Panc1 (cell line): Measurements from ENCODE around the gene PLA2G2D. TPM values are rescaled to one million over a fixed set of nuclear protein-coding genes. Genes with fewer than 3 reads are reported as not detected.

Experiments
- ATAC-seq: fragments of 200-7000 bp; cut with Tn5 transposase; 2 replicates; pipeline ENCODE4 v1.9.1; 2020; ENCODE audit warnings: mild to moderate bottlenecking, moderate library complexity
- BruUV-seq: library from RNA; stranded (reverse); fragments of 400-500 nt; replicated peaks from 2 replicates; lab custom pipeline; 2021; lab: Mats Ljungman, UMichigan
- CTCF ChIA-PET: fragments of 300-600 bp; sonication (Branson Sonifier 250); formaldehyde crosslinking; loops from one replicate; lab custom pipeline; 2022; ENCODE audit warnings: antibody characterized with exemption; lab: Charles Lee
- POLR2A ChIA-PET: fragments of 300-600 bp; sonication (Branson Sonifier 250); formaldehyde crosslinking; loops from one replicate; lab custom pipeline; 2022; ENCODE audit warnings: antibody characterized with exemption; lab: Charles Lee
- DNase-seq: peaks from one replicate; pipeline ENCODE4 v3.0.0-alpha.2; 2010; ENCODE audit warnings: low read depth, low spot score
- H3K27ac ChIP-seq: 2 replicates; pipeline ENCODE4 v1.5.1; 2011; ENCODE audit warnings: mild to moderate bottlenecking, low read length, inconsistent platforms
- H3K27me3 ChIP-seq: fragments of 200-500 bp; sonication (Bioruptor generic); 2 replicates; pipeline ENCODE4 v1.6.0; 2014; ENCODE audit warnings: low read length, inconsistent platforms; ENCODE audit not compliant: control insufficient read depth, insufficient read depth
- H3K36me3 ChIP-seq: fragments of 200-500 bp; sonication (Bioruptor generic); 2 replicates; pipeline ENCODE4 v1.5.1; 2014; ENCODE audit warnings: inconsistent platforms, mild to moderate bottlenecking, low read length, moderate library complexity; ENCODE audit not compliant: control insufficient read depth, insufficient read depth
- H3K4me1 ChIP-seq: 2 replicates; pipeline ENCODE4 v1.5.1; 2011; ENCODE audit warnings: inconsistent platforms, mild to moderate bottlenecking, low read length, moderate library complexity; ENCODE audit not compliant: control insufficient read depth, insufficient read depth
- H3K4me3 ChIP-seq, 2 experiments: 2 replicates each; pipeline ENCODE4 v1.5.1; 2011 to 2012; ENCODE audit warnings: low read depth in 2 of 2, low read length in 2 of 2, mild to moderate bottlenecking in 2 of 2, inconsistent platforms in 1 of 2, moderate library complexity in 1 of 2
- H3K9me3 ChIP-seq: fragments of 200-500 bp; sonication (Bioruptor generic); 2 replicates; pipeline ENCODE4 v1.5.1; 2014; ENCODE audit warnings: low read depth, mild to moderate bottlenecking, inconsistent platforms, low read length, moderate library complexity; ENCODE audit not compliant: control insufficient read depth, insufficient read depth
- CTCF ChIP-seq: fragments of 450-650 bp; IDR thresholded peaks from 2 replicates; pipeline ENCODE4 v1.5.1; 2017; ENCODE audit warnings: mild to moderate bottlenecking
- POLR2AphosphoS5 ChIP-seq: IDR thresholded peaks from 2 replicates; pipeline ENCODE4 v1.6.1; 2012; ENCODE audit warnings: mild to moderate bottlenecking, low read depth, low read length, moderate library complexity
- REST ChIP-seq, 2 experiments: IDR thresholded peaks; 2 replicates each; pipeline ENCODE4 v1.6.1; 2011 to 2012; ENCODE audit warnings: low read depth in 2 of 2, control low read depth in 1 of 2, low read length in 1 of 2, mild to moderate bottlenecking in 1 of 2, moderate library complexity in 1 of 2; ENCODE audit not compliant: insufficient read depth in 1 of 2
- SIN3A ChIP-seq: IDR thresholded peaks from 2 replicates; pipeline ENCODE4 v1.6.1; 2012; ENCODE audit warnings: low read depth, mild to moderate bottlenecking, low read length, moderate library complexity, borderline replicate concordance; ENCODE audit not compliant: insufficient read depth
- TCF7L2 ChIP-seq: IDR thresholded peaks from 2 replicates; pipeline ENCODE4 v1.6.1; 2011; ENCODE audit warnings: mild to moderate bottlenecking, low read depth, low read length, inconsistent platforms
- in situ Hi-C: cut with HindIII; loops from 2 replicates; pipeline ENCODE4 v1.10.0; 2016; ENCODE audit warnings: low sequenced_read_pairs, low pct_unique_long_range_greater_than_20kb
- intact Hi-C: fragments of 100-400 bp; cut with micrococcal nuclease; formaldehyde crosslinking; loops from one replicate; pipeline ENCODE4 v1.10.0; 2022; ENCODE audit not compliant: unreplicated experiment
- total RNA-seq: library from RNA; stranded (reverse); gene quantifications from one replicate; pipeline ENCODE4 v1.2.1, GENCODE V29; 2021; ENCODE audit not compliant: unreplicated experiment

The PLA2G2D gene
- total RNA-seq, 1 experiment from 2014 or later = not detected

GRCh38 chr1:20072771-20073170 is 46.6 kb downstream of the PLA2G2D start:
- ATAC-seq (no peak), DNase-seq (no peak)
- BruUV-seq = no TSS peak
- H3K36me3 ChIP-seq = no peaks in the 10 kb centered on the region
- ChIA-PET CTCF (no interaction called here), POLR2A (no interaction called here)
- intact Hi-C loops = no loop called here
- H3K9me3 ChIP-seq = no peaks in the 10 kb centered on the region
- no peaks in the 10 kb centered on the region for H3K4me1 ChIP-seq
- no peak overlapping the region for H3K4me3 ChIP-seq
- H3K27ac ChIP-seq = no peak overlapping the region
- TF ChIP-seq REST (IDR thresholded peaks at IDR 0.05; ENCODE audit: insufficient read depth in 1 of 2, low read depth in 2 of 2, low read length in 1 of 2) (no peak), POLR2AphosphoS5 (no peak), SIN3A (no peak), TCF7L2 (no peak), CTCF (no peak)
- no peaks in the 10 kb centered on the region for H3K27me3 ChIP-seq
- in situ Hi-C loops = no loop called here

GRCh38 chr1:20071416-20071815 is 47.9 kb downstream of the PLA2G2D start:
- ChIA-PET CTCF (no interaction called here), POLR2A (interaction anchor here (0.5 kb wide), 1 partner anchor 248 kb away, joined by 3 read pairs; no protein-coding TSS in a partner anchor)
- Histone ChIP-seq H3K4me3 (no peak overlapping the region), H3K9me3 (no peaks in the 10 kb centered on the region), H3K36me3 (no peaks in the 10 kb centered on the region), H3K4me1 (no peaks in the 10 kb centered on the region), H3K27me3 (0 out of 2 replicates have a peak, but pooled peaks cover under 1% of the 10 kb centered on the region), H3K27ac (no peak overlapping the region)
- no TSS peak for BruUV-seq
- DNase-seq (no peak), ATAC-seq (no peak)
- TF ChIP-seq TCF7L2 (no peak), CTCF (no peak), REST (IDR thresholded peaks at IDR 0.05; ENCODE audit: insufficient read depth in 1 of 2, low read depth in 2 of 2, low read length in 1 of 2) (no peak), POLR2AphosphoS5 (no peak), SIN3A (no peak)
- in situ Hi-C loops = no loop called here
- intact Hi-C loops = no loop called here
